SK-N-SH treated with all-trans-retinoic acid at 6 μM for 48 hours (cell line): Measurements from ENCODE around the gene KDSR.

ENCODE experiments used
- GLIS3 ChIP-seq: fragments of 250-450 bp; sonication (Bioruptor Pico); IDR thresholded peaks from 2 replicates; pipeline ENCODE4 v1.5.0; 2020; ENCODE audit warnings: mild to moderate bottlenecking, moderate library complexity
- ISL1 ChIP-seq: fragments of 250-450 bp; sonication (Bioruptor Pico); IDR thresholded peaks from 2 replicates; pipeline ENCODE4 v2.1.2; 2022; ENCODE audit warnings: mild to moderate bottlenecking, moderate library complexity
- RARB ChIP-seq: fragments of 250-450 bp; sonication (Bioruptor Pico); IDR thresholded peaks from 2 replicates; pipeline ENCODE4 v1.8.0; 2021; ENCODE audit warnings: mild to moderate bottlenecking, moderate library complexity
- TOX ChIP-seq: fragments of 250-450 bp; sonication (Bioruptor Pico); IDR thresholded peaks from 2 replicates; pipeline ENCODE4 v1.8.0; 2021; ENCODE audit warnings: mild to moderate bottlenecking, moderate library complexity, borderline replicate concordance
- TSHZ2 ChIP-seq: fragments of 250-450 bp; sonication (Bioruptor Pico); IDR thresholded peaks from 2 replicates; pipeline ENCODE4 v1.5.0; 2020; ENCODE audit warnings: mild to moderate bottlenecking, moderate library complexity
- ZNF565 ChIP-seq: fragments of 450-650 bp; formaldehyde crosslinking; conservative IDR thresholded peaks from 2 replicates; pipeline ENCODE4 v1.5.0; 2020; ENCODE audit warnings: low read depth, mild to moderate bottlenecking, moderate library complexity
- ZNF8 ChIP-seq: fragments of 450-650 bp; formaldehyde crosslinking; IDR thresholded peaks from 2 replicates; pipeline ENCODE4 v1.5.0; 2020; ENCODE audit warnings: mild to moderate bottlenecking, moderate library complexity
- TF ChIP-seq, protein P1 (sequence below): fragments of 250-450 bp; sonication (Bioruptor Pico); IDR thresholded peaks from 2 replicates; pipeline ENCODE4 v1.5.1; 2020; ENCODE audit warnings: low read depth, mild to moderate bottlenecking, moderate library complexity
- TF ChIP-seq, protein P2 (sequence below): fragments of 250-450 bp; sonication (Bioruptor Pico); IDR thresholded peaks from 2 replicates; pipeline ENCODE4 v1.8.0; 2020; ENCODE audit warnings: mild to moderate bottlenecking, moderate library complexity, borderline replicate concordance

DNA sequence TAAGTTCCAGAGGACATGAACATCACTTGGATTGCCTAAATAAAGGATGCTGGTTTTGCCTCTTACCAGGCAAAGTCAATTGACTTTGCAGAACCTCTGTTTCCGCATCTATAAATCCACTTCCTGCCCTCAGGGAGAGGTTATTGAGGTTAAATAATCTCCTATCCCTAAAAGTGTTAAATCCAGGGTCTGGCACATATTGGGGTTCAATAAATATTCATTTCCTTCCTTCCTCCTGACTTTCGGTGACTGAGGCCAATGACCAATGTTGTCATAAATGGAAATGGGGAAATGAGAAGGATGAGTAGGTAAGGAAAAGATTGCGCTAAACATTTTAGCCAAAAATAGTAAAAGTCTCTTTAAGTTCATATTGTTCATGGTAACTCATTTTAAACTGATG lies 63.5 kb downstream of the KDSR start:
- TF ChIP-seq TOX (CRISPR knock-in tag) (no peak), ZNF8 (no peak), ZNF565 (CRISPR knock-in tag) (no peak), GLIS3 (no peak), TSHZ2 (CRISPR knock-in tag) (no peak), RARB (CRISPR knock-in tag) (no peak), ISL1 (CRISPR knock-in tag) (no peak)
- TF ChIP-seq, protein P1, sequence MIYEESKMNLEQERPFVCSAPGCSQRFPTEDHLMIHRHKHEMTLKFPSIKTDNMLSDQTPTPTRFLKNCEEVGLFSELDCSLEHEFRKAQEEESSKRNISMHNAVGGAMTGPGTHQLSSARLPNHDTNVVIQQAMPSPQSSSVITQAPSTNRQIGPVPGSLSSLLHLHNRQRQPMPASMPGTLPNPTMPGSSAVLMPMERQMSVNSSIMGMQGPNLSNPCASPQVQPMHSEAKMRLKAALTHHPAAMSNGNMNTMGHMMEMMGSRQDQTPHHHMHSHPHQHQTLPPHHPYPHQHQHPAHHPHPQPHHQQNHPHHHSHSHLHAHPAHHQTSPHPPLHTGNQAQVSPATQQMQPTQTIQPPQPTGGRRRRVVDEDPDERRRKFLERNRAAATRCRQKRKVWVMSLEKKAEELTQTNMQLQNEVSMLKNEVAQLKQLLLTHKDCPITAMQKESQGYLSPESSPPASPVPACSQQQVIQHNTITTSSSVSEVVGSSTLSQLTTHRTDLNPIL (CRISPR knock-in tag) = no peak
- TF ChIP-seq, protein P2, sequence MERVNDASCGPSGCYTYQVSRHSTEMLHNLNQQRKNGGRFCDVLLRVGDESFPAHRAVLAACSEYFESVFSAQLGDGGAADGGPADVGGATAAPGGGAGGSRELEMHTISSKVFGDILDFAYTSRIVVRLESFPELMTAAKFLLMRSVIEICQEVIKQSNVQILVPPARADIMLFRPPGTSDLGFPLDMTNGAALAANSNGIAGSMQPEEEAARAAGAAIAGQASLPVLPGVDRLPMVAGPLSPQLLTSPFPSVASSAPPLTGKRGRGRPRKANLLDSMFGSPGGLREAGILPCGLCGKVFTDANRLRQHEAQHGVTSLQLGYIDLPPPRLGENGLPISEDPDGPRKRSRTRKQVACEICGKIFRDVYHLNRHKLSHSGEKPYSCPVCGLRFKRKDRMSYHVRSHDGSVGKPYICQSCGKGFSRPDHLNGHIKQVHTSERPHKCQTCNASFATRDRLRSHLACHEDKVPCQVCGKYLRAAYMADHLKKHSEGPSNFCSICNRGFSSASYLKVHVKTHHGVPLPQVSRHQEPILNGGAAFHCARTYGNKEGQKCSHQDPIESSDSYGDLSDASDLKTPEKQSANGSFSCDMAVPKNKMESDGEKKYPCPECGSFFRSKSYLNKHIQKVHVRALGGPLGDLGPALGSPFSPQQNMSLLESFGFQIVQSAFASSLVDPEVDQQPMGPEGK (CRISPR knock-in tag) = no peak
